ENCODE measurements around the gene SPACDR.
"Not testable (repeated sequence)": the region's sequence is repeated elsewhere in the genome, so short reads cannot be mapped to it uniquely, and the experiment has no call there.

Gene SPACDR, protein sequence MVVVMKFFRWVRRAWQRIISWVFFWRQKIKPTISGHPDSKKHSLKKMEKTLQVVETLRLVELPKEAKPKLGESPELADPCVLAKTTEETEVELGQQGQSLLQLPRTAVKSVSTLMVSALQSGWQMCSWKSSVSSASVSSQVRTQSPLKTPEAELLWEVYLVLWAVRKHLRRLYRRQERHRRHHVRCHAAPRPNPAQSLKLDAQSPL

DNA sequence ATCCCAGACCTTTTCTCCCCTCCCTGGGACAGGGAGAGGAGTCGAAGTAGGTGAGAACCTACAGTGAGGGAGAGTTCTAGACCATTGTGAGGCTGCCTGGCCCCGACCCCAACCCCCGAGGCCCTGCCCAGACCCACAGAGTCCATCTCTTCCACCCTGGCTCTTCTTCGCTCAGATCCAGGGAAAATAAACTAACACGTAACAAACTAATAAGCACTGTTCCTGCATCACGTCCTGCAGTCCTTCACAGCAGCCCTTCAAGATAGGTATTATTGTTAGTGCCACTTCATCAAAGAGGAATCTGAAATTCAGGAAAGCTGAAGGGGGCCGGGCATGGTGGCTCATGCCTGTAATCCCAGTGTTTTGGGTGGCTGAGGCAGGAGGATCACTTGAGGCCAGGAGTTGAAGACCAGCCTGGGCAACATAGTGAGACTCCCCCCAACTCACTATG is at the start of gene SPACDR:
Gene SPACDR (minus strand): TSS at position 51 of the 451 bp plus-strand sequence. CDS start 235 bp downstream, outside the sequence.
- no peak for DNase-seq

DNA sequence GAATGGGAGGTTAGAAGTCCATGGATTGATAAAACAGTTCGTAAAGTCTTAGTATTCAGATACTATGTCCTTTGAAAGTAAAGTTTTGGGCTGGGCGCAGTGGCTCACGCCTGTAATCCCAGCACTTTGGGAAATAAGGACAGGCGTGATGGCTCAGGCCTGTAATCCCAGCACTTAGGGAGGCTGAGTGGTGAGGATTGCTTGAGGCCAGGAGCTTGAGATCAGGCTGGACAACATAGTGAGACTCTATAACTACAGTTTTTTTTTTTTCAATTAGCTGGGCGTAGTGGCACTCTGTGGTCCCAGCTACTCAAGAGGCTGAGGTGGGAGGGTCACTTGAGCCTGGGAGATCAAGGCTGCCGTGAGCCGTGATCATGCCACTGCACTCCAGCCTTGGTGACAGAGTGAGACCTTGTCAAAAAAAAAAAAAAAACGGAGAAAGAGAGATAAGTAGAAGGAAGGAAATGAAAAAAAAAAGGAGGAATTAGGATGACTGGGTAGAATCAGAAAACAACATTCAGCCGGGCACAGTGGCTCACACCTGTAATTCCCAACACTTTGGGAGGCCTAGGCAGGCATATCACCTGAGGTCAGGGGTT is 49.3 kb upstream of the SPACDR start:
- DNase-seq: no peak

DNA sequence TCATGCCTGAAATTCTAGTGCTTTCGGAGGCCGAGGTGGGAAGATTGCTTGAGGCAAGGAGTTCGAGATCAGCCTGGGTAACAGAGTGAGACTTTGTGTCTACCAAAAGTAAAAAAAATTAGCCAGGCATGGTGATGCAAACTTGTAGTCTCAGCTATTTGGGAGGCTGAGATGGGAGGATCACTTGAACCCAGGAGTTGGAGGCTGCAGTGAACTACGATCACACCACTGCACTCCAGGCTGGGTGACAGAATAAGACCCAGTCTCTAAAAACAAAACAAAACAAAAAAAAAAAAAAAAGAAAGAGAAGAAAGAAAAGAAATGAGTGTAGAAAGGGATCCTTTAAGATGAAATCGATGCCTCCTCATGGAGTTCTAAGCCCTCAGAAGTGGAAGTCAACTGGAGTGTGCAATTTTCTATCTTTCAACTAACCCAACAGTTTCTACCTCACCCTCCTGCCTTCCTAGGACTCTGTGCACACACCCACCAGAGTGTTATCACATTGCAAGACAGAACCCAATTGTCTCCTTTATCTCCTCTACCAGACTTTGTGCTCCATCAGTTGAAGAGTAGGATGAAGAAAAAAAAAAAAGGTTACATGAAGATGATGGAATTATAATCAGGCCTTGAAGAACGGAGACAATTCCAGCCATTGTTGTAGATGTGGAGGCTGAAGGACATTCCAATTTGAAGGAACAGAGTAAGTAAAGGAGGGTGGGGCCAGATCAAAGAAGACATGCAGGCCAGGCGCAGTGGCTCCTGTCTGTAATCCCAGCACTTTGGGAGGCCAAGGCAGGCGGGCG is 46.6 kb upstream of the SPACDR start:
- no peak for DNase-seq

DNA sequence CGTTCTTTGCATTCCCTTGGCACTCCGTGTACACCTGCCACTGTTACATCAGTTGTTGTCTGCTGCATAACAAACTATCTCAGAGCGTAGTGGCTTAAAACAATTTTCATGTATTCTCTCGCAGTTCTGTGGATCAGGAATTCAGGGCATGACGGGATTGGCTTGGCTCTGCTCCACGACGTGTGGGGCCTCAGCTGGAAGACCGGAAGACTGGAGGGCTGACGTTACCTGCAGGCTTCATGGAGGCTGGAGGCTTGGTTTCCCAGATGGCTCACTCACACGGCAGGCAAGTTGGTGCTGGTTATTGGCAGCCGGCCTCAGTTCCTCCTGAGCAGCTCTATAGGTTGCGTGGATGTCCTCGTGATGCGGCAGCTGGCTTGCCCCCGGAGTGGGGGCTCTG is 45.2 kb upstream of the SPACDR start:
- DNase-seq: peak; percentile 58

DNA sequence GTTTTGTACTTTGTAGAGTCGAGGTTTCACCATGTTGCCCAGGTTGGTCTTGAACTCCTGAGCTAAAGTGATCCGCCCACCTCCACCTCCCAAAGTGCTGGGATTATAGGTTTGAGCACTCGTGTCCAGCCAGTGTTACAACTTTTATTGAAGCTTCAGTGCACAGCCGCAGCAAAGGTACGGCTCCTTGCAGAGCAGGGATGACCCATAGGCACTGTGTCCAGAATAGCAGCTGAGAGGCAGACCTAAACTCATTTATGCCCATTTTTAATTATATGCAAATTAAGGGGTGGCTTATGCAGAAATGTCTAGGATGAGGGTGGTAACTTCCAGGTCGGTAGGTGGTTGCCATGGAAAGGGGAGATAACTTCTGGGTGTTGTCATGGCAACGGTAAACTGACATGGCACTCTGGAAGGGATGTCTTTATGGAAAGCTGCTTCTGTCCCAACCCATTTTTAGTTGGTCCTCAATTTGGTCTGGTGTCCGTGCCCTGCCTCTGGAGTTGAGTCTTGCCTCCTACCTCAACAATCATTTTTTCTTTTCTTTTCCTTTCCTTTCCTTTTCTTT is 42.4 kb upstream of the SPACDR start:
- DNase-seq: no peak

DNA sequence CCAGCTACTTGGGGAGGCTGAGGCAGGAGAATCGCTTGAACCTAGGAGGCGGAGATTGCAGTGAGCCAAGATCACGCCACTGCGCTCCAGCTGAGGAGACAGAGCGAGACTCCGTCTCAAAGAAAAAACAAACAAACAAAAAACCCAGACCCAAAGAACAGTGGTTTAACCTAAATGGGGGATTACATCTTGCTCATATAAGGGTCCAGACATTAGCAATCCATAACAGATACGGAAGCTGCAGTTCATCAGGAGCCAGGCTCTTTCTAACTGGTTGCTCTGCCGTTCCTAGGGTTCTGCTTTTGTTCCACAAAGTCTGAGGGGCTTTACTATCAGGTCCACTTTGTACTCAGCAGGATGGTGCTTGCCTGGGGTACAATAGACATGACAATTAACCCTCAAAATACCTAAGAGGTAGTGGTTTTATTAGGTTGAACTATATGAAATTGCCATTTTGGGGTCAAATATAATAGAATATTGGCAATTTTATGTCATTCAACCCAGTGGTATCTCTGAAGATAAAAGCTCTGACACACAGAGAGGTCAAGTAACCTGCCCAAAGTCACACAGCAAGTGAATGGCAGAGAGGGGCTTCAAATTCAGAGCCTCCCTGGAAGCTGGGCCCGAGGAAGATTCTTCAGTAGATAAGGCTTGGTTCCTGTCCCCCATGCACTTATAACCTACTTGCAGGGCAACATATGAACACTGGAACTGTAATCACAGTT is 41.0 kb upstream of the SPACDR start:
- no peak for DNase-seq

DNA sequence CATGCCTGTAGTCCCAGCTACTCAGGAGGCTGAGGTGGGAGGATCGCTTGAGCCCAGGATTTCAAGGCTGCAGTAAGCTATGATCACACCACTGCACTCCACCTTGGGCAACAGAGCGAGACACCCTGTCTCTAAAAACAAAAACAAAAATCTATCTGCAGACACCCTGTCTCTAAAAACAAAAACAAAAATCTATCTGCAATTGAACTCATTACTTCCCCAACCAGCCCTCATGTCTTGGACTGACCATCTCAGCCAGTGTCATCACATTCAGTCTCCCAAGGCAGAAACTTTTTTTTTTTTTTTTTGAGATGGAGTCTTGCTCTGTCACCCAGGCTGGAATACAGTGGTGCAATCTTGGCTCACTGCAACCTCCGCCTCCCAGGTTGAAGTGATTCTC is 40.0 kb upstream of the SPACDR start:
- DNase-seq: not testable (repeated sequence)

DNA sequence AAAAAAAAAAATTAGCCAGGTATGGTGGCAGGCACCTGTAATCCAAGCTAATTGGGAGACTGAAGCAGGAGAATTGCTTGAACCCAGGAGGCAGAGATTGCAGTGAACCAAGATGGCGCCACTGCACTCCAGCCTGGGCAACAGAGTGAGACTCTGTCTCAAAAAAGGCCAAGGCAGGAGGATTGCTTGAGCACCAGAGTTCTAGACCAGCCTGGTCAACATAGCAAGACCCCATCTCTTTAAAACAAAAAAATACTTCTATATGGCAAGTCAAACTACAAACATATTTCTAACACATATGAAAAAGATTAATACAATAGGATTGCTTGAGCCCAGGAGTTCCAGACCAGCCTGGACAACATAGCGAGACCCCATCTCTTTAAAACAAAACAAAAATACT is 36.7 kb upstream of the SPACDR start:
- DNase-seq: not testable (repeated sequence)

DNA sequence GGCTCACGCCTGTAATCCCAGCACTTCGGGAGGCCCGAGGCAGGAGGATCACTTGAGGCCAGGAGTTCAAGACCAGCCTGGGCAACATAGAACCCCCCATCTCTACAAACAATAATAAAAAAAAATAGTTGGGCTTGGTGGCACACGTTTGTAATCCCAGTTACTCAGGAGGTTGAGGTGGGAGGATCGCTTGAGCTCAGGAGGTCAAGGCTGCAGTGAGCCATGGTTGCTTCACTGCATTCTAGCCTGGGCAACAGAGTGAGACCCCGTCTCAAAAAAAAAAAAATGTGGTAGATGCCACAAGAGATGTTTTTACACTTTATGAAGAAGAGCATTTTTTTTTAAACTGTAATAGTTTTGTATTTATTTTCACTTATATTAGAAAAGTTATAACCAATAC is 32.4 kb upstream of the SPACDR start:
- no peak for DNase-seq

DNA sequence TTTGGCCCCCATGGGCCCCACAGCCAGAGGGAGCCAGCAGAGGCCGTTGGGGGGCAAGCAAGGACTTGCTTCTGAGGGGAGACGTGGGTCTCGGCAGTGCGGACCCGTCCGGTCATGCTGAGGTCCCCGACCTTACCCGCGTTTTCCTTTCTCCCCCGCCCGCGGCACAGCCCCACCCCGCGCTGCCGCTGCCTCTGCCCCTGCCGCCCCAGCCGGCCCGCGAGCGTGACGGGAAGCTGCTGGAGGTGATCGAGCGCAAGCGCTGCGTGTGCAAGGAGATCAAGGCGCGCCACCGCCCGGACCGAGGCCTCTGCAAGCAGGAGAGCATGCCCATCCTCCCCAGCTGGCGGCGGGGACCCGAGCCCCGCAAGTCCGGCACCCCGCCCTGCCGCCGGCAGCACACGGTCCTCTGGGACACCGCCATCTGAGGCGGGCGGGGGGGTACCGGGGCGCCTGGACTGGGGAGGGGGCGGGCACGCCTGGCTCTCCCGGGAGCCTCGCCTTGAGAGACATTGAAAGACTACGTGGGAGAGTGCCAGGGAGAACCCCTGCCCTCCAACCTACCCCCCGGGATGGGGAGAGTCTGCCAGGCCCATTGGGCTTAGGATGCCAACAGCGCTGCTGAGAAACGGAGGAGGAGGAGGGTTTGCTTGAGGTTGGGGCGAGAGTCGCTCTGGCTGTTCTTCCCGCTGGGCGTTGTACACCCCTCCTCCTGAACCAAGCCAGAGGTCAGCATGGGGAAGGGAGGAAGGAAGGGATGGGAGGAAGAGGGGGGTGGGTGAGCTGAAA is 29.6 kb upstream of the SPACDR start:
- DNase-seq: no peak

DNA sequence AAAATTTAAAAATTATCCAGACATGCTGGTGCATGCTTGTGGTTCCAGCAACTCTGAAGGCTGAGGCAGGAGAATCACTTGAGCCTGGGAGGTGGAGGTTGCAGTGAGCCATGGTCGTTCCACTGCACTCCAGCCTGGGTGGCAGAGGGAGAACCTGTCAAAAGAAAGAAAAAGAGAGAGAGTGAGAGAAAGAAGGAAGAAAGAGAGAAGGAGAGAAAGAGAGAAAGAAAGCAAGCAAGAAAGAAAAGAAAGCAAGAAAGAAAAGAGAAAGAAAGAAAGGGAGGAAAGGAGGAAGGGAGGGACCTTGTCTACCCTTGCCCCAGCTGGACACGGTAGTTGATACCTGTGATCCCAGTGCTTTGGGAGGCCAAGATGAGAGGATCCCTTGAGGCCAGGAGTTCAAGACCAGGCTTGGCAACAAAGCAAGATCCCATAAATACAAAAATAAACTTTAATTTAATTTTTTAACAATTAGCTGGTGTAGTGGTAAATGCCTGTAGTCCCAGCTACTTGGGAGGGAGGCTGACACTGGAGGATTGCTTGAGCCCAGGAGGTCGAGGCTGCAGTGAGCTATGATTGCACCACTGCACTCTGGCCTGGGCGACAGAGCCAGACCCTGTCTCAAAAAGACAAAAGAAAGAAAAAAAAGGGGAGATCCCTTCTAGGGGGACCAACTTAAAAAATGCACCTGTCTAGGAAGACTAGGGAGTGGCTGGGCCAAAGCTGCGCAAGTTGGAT is 28.8 kb upstream of the SPACDR start:
- no peak for DNase-seq

DNA sequence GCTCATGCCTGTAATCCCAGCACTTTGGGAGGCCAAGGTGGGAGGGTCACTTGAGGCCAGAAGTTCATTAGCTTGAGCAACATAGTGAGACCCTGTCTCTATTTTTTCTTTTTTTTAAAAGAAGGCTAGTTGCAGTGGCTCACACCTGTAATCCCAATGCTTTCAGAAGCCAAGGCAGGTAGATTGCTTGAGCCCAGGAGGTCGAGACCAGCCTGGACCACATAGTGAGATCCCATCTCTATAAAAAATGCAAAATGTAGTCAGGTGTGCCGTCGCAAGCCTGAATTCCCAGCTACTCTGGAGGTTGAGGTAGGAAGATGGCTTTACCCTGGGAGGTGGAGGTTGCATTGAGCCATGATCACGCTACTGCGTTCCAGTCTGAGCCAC is 27.1 kb upstream of the SPACDR start:
- no peak for DNase-seq

DNA sequence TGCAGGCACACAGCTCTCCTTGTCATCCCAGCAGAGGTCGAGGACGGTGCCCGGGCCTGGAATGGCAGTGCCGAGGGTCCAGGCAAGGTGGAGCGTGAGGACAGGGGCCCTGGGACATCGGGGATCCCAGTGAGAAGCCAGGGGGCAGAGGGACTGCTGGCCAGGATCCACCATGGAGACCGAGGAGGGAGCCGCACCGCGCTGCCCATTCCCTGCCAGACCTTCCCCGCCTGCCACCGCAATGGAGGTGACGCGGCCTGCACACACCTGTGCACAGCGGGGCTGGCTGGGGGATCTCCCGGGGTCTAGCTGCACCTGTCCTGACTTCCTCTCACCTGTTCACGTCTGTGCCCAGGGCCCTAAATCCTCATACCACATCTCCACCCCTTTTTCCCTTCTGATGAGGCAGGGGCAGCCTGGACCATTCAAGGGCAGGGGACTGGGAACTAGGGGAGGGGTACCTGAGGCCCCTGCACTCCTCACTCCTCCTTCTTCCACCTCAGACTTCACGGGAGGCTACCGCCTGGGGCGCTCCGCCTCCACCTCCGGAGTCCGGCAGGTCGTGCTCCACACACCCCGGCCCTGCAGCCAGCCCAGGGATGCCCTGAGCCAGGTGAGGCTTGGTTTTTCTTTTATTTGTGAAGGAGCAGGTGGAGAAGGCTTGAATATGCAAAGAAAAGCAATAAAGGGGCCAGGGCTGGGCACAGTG is 26.6 kb upstream of the SPACDR start:
- DNase-seq: no peak

DNA sequence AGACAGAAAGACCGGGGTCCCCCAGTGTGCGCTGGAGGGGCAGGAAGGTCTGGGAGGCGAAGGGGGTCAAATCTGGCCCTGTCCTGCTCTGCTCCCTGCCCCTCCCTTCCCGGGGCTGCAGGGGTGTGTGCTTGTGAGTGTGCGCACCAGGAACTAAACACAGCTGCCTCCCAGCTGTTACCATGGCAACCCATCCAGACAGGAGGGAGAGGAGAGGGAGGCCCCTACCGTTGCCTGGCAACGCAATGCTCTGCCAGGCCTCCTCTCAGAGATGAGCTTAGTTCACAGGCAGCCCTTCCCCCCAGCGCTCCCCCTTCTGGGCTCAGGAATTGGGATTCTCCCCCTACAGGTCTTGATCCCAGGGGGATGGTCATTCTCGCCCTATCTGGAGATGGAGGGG is 25.8 kb upstream of the SPACDR start:
- DNase-seq: peak; percentile 90

DNA sequence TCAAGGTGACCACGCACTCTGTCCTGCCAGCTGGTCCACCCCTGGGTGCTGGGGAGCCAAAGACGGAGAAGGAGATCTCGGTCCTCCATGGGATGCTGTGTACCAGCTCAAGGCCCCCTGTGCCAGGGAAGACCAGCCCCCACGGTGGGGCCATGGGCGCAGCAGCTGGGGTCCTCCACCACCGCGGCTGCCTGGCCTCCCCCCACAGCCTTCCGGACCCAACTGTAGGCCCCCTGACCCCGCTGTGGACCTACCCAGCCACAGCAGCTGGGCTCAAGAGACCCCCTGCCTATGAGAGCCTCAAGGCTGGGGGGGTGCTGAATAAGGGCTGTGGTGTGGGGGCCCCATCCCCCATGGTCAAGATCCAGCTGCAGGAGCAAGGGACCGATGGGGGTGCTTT is 25.1 kb upstream of the SPACDR start:
- no peak for DNase-seq

DNA sequence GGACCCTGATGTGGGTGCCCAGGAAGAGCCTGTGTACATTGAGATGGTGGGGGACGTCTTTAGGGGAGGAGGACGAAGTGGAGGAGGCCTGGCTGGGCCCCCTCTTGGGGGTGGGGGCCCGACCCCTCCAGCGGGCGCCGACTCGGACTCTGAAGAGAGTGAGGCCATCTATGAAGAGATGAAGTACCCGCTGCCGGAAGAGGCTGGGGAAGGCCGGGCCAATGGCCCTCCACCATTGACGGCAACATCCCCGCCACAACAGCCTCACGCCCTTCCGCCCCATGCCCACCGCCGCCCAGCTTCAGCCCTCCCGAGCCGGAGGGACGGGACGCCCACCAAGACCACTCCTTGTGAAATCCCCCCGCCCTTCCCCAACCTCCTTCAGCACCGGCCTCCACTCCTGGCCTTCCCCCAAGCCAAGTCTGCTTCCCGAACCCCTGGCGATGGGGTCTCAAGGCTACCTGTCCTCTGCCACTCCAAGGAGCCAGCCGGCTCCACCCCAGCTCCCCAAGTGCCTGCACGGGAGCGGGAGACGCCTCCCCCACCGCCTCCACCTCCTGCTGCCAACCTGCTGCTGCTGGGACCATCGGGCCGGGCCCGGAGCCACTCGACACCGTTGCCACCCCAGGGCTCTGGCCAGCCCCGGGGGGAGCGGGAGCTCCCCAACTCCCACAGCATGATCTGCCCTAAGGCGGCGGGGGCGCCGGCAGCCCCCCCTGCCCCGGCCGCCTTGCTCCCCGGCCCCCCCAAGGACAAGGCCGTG is 24.5 kb upstream of the SPACDR start:
- DNase-seq: no peak

DNA sequence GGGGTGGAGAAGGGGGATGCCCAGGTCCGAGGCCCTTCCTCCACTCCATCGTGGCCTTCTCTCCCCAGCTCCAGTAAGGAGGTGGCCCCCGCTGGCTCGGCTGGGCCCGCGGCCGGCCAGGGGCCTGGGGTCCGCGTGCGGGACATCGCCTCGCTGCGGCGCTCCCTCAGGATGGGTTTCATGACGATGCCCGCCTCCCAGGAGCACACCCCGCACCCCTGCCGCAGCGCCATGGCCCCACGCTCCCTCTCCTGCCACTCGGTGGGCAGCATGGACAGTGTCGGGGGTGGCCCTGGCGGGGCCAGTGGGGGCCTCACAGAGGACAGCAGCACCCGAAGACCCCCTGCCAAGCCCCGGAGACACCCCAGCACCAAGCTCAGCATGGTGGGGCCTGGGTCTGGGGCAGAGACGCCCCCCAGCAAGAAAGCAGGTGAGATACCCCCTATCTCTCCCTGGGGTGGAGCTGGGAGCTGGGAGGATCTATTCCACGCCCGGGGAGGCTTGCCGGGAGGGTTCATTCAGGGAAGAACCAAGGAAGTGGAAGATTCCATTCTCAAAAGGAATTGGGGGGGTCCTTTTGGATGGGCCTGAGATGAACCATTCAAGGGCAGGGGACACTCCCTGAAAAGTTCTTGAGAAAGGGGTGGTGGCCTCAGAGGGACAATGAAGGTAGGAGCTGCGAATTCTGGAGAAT is 22.8 kb upstream of the SPACDR start:
- DNase-seq: no peak

DNA sequence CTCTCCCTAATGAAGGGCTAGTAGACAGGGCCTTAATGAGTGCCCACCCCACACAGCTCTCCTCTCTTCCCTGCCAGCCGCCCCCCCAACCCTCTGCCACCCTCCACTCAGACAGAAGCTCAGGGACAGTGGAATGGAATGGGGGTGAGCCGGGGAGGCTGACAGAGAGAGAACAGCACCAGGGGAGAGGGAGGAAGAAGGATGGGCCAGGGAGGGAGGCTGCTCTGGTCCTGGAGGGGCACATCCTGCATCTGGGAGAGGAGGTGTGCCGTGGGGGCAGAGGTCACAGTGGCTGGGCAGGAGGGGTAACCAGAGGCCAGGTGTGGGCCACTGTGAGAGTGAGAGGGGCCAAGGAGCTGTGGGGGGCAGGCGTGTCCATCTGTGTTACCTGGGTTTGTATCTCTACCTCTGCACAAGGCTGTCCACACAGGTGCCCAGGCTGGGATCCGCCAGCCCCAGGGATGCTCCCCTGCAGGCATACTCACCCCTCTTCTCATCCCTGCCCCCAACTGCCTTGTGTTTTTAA is 22.1 kb upstream of the SPACDR start:
- no peak for DNase-seq

DNA sequence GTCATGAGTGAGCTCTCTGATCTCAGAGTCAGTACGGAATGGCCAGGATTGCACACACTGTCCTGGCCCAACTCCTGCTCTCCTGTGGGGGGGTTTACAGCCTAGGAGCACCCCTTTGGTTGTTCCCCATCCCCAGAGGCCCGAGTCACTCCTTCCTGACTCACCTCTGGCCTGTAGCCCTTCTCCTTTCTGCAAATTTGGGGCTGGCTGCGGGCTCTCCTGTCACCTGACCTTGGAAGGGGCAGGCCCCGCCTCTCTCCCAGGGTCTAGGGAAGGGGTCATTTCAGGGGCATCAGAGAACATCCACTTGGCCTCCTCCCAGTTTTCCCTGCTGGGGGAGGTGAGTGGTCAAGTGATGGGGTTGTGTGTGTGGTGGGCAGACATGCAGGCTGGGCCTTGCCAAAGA is 21.4 kb upstream of the SPACDR start:
- no peak for DNase-seq

Measured in SHP77 treated with DMSO at 0.1 percent for 48 hours (cell line).